Mucosa of descending colon (tissue), 3 donors: ENCODE measurements around the gene RNF8. TPM values are rescaled to one million over a fixed set of nuclear protein-coding genes. Genes with fewer than 3 reads are reported as not detected.

Experiments
- ATAC-seq: fragments of 200-7000 bp; cut with Tn5 transposase; one replicate; pipeline ENCODE4 v1.9.1; 2020; ENCODE audit warnings: mild to moderate bottlenecking, moderate library complexity
- DNase-seq, 3 donors: peaks; one replicate each; pipeline ENCODE4 v3.0.0-alpha.2; 2020
- H3K36me3 ChIP-seq: fragments of 200-600 bp; one replicate; pipeline ENCODE4 v1.8.0; 2021; ENCODE audit warnings: low read depth, mild to moderate bottlenecking
- H3K4me1 ChIP-seq: fragments of 200-600 bp; one replicate; pipeline ENCODE4 v1.8.0; 2021; ENCODE audit warnings: low read depth, mild to moderate bottlenecking
- H3K4me3 ChIP-seq: fragments of 200-600 bp; one replicate; pipeline ENCODE4 v1.8.0; 2021; ENCODE audit warnings: mild to moderate bottlenecking
- H3K9me3 ChIP-seq: fragments of 200-600 bp; one replicate; pipeline ENCODE4 v1.8.0; 2021; ENCODE audit warnings: mild to moderate bottlenecking
- intact Hi-C, 2 donors: fragments of 100-400 bp; cut with DNase I in 1 of 2; cut with micrococcal nuclease in 1 of 2; formaldehyde crosslinking; loops; one replicate each; pipeline versions ENCODE4 v1.11.0 to v1.11.1; 2022; cut with DNase I, micrococcal nuclease
- total RNA-seq, 3 donors: library from RNA; stranded (reverse); fragmentation: NEBNext Ultra II Directional in 2 of 3; extraction: Animal tissue kit (Norgen Biotek cat#: 25700) in 2 of 3; gene quantifications; one replicate each; pipeline versions ENCODE4 v1.2.1 to v1.2.4, GENCODE V29; 2021 to 2023
- TF ChIP-seq, protein P1 (sequence below): fragments of 200-600 bp; IDR thresholded peaks from one replicate; pipeline ENCODE4 v1.8.0; 2022; ENCODE audit warnings: antibody characterized with exemption, mild to moderate bottlenecking
- donor health status: DM: no; HTN: no; CAD: no; lungs with moderate emphysema.
- donor health status: DM: no; HTN: no; CAD: no.
- donor health status: DM: no; HTN: yes; CAD: no.

Gene RNF8
- total RNA-seq, 3 donors from 2014 or later: 11.2 to 16.3 (median 11.4) TPM

DNA sequence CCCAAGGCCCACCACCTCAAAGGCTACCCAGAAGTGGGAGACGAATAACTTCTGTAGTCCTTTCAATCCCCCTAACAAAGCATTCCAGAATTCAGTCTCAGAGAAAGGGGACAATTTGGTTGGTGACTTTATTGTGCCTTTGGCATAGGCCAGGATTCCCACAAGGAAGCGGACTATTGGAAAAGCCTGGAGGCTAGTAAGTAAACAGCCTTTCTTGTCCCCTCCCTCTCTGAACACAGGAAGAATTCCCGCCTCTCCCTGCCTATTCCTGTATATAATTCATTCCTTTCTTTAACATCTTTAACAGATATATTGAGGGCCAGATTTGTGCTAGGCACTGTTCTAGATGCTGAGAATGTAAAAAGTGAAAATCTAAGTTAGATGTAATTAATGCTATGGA lies 36.1 kb downstream of the RNF8 start:
- no peaks in the 10 kb centered on the region for H3K9me3 ChIP-seq
- H3K4me3 ChIP-seq: no peak overlapping the region
- TF ChIP-seq, protein P1, sequence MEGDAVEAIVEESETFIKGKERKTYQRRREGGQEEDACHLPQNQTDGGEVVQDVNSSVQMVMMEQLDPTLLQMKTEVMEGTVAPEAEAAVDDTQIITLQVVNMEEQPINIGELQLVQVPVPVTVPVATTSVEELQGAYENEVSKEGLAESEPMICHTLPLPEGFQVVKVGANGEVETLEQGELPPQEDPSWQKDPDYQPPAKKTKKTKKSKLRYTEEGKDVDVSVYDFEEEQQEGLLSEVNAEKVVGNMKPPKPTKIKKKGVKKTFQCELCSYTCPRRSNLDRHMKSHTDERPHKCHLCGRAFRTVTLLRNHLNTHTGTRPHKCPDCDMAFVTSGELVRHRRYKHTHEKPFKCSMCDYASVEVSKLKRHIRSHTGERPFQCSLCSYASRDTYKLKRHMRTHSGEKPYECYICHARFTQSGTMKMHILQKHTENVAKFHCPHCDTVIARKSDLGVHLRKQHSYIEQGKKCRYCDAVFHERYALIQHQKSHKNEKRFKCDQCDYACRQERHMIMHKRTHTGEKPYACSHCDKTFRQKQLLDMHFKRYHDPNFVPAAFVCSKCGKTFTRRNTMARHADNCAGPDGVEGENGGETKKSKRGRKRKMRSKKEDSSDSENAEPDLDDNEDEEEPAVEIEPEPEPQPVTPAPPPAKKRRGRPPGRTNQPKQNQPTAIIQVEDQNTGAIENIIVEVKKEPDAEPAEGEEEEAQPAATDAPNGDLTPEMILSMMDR: no peak
- ATAC-seq (peak; percentile 59), DNase-seq (no peak)
- H3K36me3 ChIP-seq: no peaks in the 10 kb centered on the region
- intact Hi-C loops: no loop called here
- peaks cover 4% of the 10 kb centered on the region for H3K4me1 ChIP-seq

DNA sequence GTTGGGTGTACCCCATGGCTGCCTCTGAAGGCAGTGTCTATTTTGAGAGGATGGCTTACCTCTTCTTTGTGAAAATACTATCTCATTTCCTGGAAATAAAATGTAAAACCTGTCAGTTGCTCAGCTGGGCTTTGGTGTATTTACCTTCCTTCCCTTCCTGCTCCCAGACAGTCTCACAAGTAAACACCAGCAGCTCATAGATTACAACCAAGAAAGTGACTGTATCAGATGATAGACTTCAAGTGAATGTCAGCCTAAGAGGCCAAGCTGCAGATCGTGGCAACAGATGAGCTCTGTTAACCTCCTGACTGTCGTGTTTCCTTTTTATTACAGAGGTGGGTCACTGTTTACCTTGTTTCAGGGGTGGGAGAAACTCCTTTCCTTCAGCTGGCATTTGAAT lies 37.3 kb downstream of the RNF8 start:
- Histone ChIP-seq H3K9me3 (no peaks in the 10 kb centered on the region), H3K4me1 (peaks cover 4% of the 10 kb centered on the region), H3K36me3 (no peaks in the 10 kb centered on the region), H3K4me3 (no peak overlapping the region)
- intact Hi-C loops: no loop called here
- DNase-seq (peak in 1 of 3 donors; percentile 15), ATAC-seq (peak; percentile 85)
- TF ChIP-seq, protein P1: no peak

DNA sequence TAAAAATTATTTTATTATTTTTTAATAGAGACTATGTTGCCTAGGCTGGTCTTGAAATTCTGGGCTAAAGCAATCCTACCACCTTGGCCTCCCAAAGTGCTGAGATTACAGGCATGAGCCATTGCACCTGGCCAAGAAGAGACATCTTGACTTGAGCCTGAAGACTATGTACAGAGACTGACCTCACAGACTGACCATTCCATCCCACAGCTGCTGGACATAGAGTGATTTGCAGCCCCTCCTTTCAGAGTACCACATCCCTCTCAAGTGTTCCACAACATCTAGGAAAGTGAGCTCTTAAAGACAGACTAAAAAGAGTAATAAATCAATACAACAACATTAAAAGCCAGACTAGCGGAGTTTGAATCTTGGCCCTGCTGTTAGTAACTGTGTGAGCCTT lies 39.0 kb downstream of the RNF8 start:
- Histone ChIP-seq H3K4me3 (no peak overlapping the region), H3K9me3 (no peaks in the 10 kb centered on the region), H3K36me3 (no peaks in the 10 kb centered on the region), H3K4me1 (peaks cover 4% of the 10 kb centered on the region)
- DNase-seq: no peak
- intact Hi-C loops: no loop called here
- ATAC-seq: no peak
- TF ChIP-seq, protein P1: no peak

DNA sequence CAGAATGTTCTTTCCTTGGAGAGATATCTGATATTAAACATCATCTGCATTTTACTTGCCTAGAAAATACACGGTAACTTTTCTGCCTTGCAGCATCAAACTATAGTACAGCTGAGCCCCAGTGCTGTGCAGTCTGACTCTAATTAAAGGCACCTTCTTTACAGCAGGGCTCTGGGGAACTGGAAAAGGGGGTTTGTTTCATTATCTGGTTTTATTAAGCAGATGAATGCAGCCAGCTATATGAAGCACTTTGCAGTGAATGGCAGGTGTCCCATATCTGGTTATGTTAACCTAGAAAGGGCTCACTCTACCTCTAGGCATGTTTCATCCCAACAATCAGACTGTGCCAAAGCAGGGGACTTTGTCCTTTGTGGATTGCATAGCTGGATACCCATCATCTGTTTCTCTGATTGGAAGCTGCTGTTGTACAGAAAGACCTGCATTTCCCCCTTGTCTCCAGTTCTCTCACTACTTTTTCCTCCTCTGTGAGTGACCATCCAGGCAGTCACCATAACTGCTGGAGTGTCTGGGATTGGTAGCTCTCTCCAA lies 39.7 kb downstream of the RNF8 start:
- DNase-seq (no peak), ATAC-seq (no peak)
- intact Hi-C loops: no loop called here
- no peaks in the 10 kb centered on the region for H3K36me3 ChIP-seq
- H3K9me3 ChIP-seq: no peaks in the 10 kb centered on the region
- TF ChIP-seq, protein P1: no peak
- H3K4me1 ChIP-seq: peaks cover 4% of the 10 kb centered on the region
- no peak overlapping the region for H3K4me3 ChIP-seq

DNA sequence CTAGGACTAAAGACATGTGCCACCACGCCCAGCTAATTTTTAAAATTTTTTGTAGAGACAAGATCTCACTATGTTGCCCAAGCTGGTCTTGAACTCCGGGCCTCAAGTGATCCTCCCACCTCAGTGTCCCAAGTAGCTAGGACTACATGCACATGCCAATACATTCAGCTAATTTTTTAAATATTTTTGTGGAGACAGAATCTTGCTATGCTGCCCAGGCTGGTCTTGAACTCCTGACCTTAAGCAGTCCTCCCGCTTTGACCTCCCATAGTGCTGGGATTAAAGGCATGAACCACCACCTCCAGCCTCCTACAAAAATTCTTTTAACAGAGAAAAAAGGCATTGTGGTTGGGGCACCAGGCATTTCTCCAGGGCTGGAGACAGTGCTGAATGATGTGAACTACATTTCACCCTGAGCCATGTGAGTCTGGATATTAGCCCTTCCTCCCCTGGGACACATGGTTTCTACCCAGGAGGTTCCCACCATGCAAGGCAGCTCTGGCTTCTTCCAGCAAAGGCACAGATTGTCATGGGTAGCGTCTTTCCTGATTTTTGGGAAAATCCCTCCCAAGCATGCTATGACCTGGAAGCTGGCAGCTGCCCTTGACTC lies 42.9 kb downstream of the RNF8 start:
- H3K9me3 ChIP-seq: no peaks in the 10 kb centered on the region
- TF ChIP-seq, protein P1: no peak
- no peaks in the 10 kb centered on the region for H3K36me3 ChIP-seq
- no peaks in the 10 kb centered on the region for H3K4me1 ChIP-seq
- no peak for ATAC-seq
- no peak overlapping the region for H3K4me3 ChIP-seq
- intact Hi-C loops: no loop called here
- DNase-seq: no peak
